Astrocyte (in vitro differentiated cells and primary cell): ENCODE measurements around the gene APOB. TPM values are rescaled to one million over a fixed set of nuclear protein-coding genes. Genes with fewer than 3 reads are reported as not detected.

ENCODE experiments used
- DNase-seq: peaks from one replicate; pipeline ENCODE4 v3.0.0-alpha.2; 2010; ENCODE audit warnings: low read depth
- FAIRE-seq: peaks from 2 replicates; lab custom pipeline; 2011; peaks lifted over from hg19 to GRCh38; lab: Jason Lieb, UNC
- H2AFZ ChIP-seq: 2 replicates; pipeline ENCODE4 v1.6.0; 2012; ENCODE audit warnings: low read depth, low read length, inconsistent platforms
- H3K27ac ChIP-seq: 2 replicates; pipeline ENCODE4 v1.5.1; 2011; ENCODE audit warnings: low read depth, low read length, inconsistent platforms
- H3K27me3 ChIP-seq: 2 replicates; pipeline ENCODE4 v1.6.0; 2011; ENCODE audit warnings: low read length, inconsistent platforms; ENCODE audit not compliant: insufficient read depth
- H3K36me3 ChIP-seq: 2 replicates; pipeline ENCODE4 v1.5.1; 2011; ENCODE audit warnings: low read length, inconsistent platforms; ENCODE audit not compliant: insufficient read depth
- H3K4me1 ChIP-seq: 2 replicates; pipeline ENCODE4 v1.5.1; 2011; ENCODE audit warnings: low read length, inconsistent platforms; ENCODE audit not compliant: insufficient read depth
- H3K4me2 ChIP-seq: 2 replicates; pipeline ENCODE4 v1.6.0; 2012; ENCODE audit warnings: low read length, inconsistent platforms
- H3K4me3 ChIP-seq: 2 replicates; pipeline ENCODE4 v1.5.1; 2011; ENCODE audit warnings: low read depth, mild to moderate bottlenecking, low read length, inconsistent platforms; ENCODE audit not compliant: insufficient read depth
- H3K79me2 ChIP-seq: 2 replicates; pipeline ENCODE4 v1.6.0; 2012; ENCODE audit warnings: mild to moderate bottlenecking, low read length, inconsistent platforms; ENCODE audit not compliant: insufficient read depth
- H3K9ac ChIP-seq: 2 replicates; pipeline ENCODE4 v1.6.0; 2012; ENCODE audit warnings: mild to moderate bottlenecking, low read length, inconsistent platforms
- H3K9me3 ChIP-seq: 2 replicates; pipeline ENCODE4 v1.5.1; 2012; ENCODE audit warnings: low read depth, mild to moderate bottlenecking, low read length, inconsistent platforms; ENCODE audit not compliant: insufficient read depth
- H4K20me1 ChIP-seq: 2 replicates; pipeline ENCODE4 v1.6.0; 2012; ENCODE audit warnings: low read length, inconsistent platforms; ENCODE audit not compliant: insufficient read depth
- H3K27ac Mint-ChIP-seq: one replicate; pipeline ENCODE4 v1.8.0; 2021; ENCODE audit warnings: mild to moderate bottlenecking, mixed read lengths; ENCODE audit not compliant: unreplicated experiment
- H3K27me3 Mint-ChIP-seq: one replicate; pipeline ENCODE4 v1.8.0; 2021; ENCODE audit warnings: low read depth, mixed read lengths; ENCODE audit not compliant: unreplicated experiment
- H3K36me3 Mint-ChIP-seq: one replicate; pipeline ENCODE4 v1.8.0; 2021; ENCODE audit warnings: low read depth, mixed read lengths; ENCODE audit not compliant: unreplicated experiment
- H3K4me1 Mint-ChIP-seq: one replicate; pipeline ENCODE4 v1.8.0; 2021; ENCODE audit warnings: low read depth, mixed read lengths; ENCODE audit not compliant: unreplicated experiment
- H3K4me3 Mint-ChIP-seq: one replicate; pipeline ENCODE4 v1.8.0; 2021; ENCODE audit warnings: mild to moderate bottlenecking, moderate library complexity, mixed read lengths; ENCODE audit not compliant: unreplicated experiment
- H3K9me3 Mint-ChIP-seq: one replicate; pipeline ENCODE4 v1.8.0; 2021; ENCODE audit warnings: mild to moderate bottlenecking, mixed read lengths; ENCODE audit not compliant: unreplicated experiment
- CTCF ChIP-seq: IDR thresholded peaks from 2 replicates; pipeline ENCODE4 v1.5.1; 2011; ENCODE audit warnings: low read depth, mild to moderate bottlenecking, inconsistent platforms, low read length, moderate library complexity; ENCODE audit not compliant: insufficient read depth
- EZH2 ChIP-seq: IDR thresholded peaks from 2 replicates; pipeline ENCODE4 v1.6.1; 2012; ENCODE audit warnings: mild to moderate bottlenecking, low read length, inconsistent platforms; ENCODE audit not compliant: insufficient read depth
- total RNA-seq: library from RNA; stranded (reverse); gene quantifications from 2 replicates; pipeline ENCODE4 v1.2.1, GENCODE V29; 2021

Gene APOB
- total RNA-seq, 1 donor from 2014 or later, result 0.05 TPM

GRCh38 chr2:21018290-21018689 is 25.6 kb downstream of the APOB start:
- no peaks in the 10 kb centered on the region for H3K4me1 ChIP-seq
- no peak overlapping the region for H3K27ac ChIP-seq
- H3K4me2 ChIP-seq, result no peak overlapping the region
- no peak overlapping the region for H3K27ac Mint-ChIP-seq
- no peaks in the 10 kb centered on the region for H3K36me3 ChIP-seq
- H3K4me3 ChIP-seq, result no peak overlapping the region
- peaks cover 3% of the 10 kb centered on the region for H3K9me3 ChIP-seq
- H3K9ac ChIP-seq, result no peak overlapping the region
- H4K20me1 ChIP-seq, result no peaks in the 10 kb centered on the region
- no peaks in the 10 kb centered on the region for H3K4me1 Mint-ChIP-seq
- H3K27me3 Mint-ChIP-seq, result peaks cover 20% of the 10 kb centered on the region
- FAIRE-seq, result no peak
- no peak for DNase-seq
- no peak overlapping the region for H3K4me3 Mint-ChIP-seq
- TF ChIP-seq CTCF, result no peak
- TF ChIP-seq EZH2, result no peak
- H3K27me3 ChIP-seq, result no peaks in the 10 kb centered on the region
- no peaks in the 10 kb centered on the region for H3K79me2 ChIP-seq
- no peaks in the 10 kb centered on the region for H3K36me3 Mint-ChIP-seq
- no peak overlapping the region for H2AFZ ChIP-seq
- H3K9me3 Mint-ChIP-seq, result peaks cover 3% of the 10 kb centered on the region

DNA sequence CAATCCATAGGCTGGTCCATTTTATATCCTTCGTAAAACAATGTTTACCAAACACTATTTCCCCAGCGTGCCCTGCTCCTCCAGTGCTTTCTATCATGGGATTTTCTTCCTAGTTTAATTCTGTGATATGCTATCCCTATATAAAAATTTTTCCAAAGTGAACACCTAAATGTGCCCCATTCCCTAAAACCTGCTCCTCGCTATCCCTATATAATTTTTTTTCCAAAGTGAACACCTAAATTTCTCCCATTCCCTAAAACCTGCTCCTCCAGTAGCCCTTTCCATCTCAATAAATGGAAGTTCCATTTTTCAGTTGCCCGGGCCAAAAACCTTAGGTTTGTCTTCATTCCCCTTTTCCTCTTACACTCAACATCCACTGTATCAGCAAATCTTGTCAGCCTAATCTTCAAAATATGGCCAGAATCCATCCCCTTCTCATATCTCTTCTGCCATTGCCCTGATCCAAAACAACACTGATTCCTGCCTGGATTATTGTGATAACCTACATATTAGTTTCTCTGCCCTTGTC is 26.1 kb downstream of the APOB start:
- Mint-ChIP-seq H3K36me3 (no peaks in the 10 kb centered on the region), H3K27me3 (peaks cover 19% of the 10 kb centered on the region), H3K4me1 (no peaks in the 10 kb centered on the region), H3K4me3 (no peak overlapping the region), H3K27ac (no peak overlapping the region), H3K9me3 (peaks cover 3% of the 10 kb centered on the region)
- H3K27me3 ChIP-seq, result no peaks in the 10 kb centered on the region
- H3K9ac ChIP-seq, result no peak overlapping the region
- H3K4me2 ChIP-seq, result no peak overlapping the region
- DNase-seq (no peak), FAIRE-seq (no peak)
- H3K27ac ChIP-seq, result no peak overlapping the region
- H3K4me3 ChIP-seq, result no peak overlapping the region
- TF ChIP-seq CTCF (no peak), EZH2 (no peak)
- H3K79me2 ChIP-seq, result no peaks in the 10 kb centered on the region
- no peaks in the 10 kb centered on the region for H3K4me1 ChIP-seq
- H3K9me3 ChIP-seq, result peaks cover 3% of the 10 kb centered on the region
- H4K20me1 ChIP-seq, result no peaks in the 10 kb centered on the region
- H3K36me3 ChIP-seq, result no peaks in the 10 kb centered on the region
- H2AFZ ChIP-seq, result no peak overlapping the region

- Histone ChIP-seq H3K27ac (no peak overlapping the region), H3K4me3 (no peak overlapping the region), H4K20me1 (no peaks in the 10 kb centered on the region), H3K79me2 (no peaks in the 10 kb centered on the region), H3K27me3 (no peaks in the 10 kb centered on the region), H2AFZ (no peak overlapping the region), H3K36me3 (no peaks in the 10 kb centered on the region), H3K4me2 (no peak overlapping the region), H3K9ac (no peak overlapping the region), H3K4me1 (no peaks in the 10 kb centered on the region), H3K9me3 (peaks cover 3% of the 10 kb centered on the region)
- H3K4me1 Mint-ChIP-seq, result no peaks in the 10 kb centered on the region
- H3K4me3 Mint-ChIP-seq, result no peak overlapping the region
- DNase-seq (no peak), FAIRE-seq (no peak)
- peaks cover 3% of the 10 kb centered on the region for H3K9me3 Mint-ChIP-seq
- no peak overlapping the region for H3K27ac Mint-ChIP-seq
- peaks cover 26% of the 10 kb centered on the region for H3K27me3 Mint-ChIP-seq
- no peaks in the 10 kb centered on the region for H3K36me3 Mint-ChIP-seq
- TF ChIP-seq CTCF (no peak), EZH2 (no peak)
These were observed 28.6 kb downstream of the APOB start for GRCh38 chr2:21015281-21015645.
